ENCODE data around the gene NAALADL2. TPM values are rescaled to one million over a fixed set of nuclear protein-coding genes. Genes with fewer than 3 reads are reported as not detected.

Gene NAALADL2
- total RNA-seq, 1 experiment from 2014 or later: 1.6 TPM

DNA sequence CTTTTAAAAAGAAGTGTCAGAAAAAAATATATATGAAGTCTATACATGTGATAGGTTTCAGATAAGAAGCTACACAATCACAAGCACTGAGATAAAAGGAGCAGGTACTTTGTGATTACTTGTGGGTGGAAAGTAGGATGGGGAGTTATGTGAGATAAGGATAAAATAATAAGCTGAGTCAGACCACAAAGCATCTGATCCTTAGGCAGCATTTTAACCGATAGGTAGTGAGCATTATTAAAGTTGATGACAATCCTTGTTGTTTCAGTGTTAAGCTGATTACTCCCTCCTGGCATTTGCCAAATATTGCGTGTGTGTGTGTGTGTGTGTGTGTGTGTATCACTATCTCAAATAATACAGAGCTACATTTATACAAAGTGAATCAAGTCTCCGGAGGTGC is 483.1 kb downstream of the NAALADL2 start:
- H2AFZ ChIP-seq (ENCODE audit: low read length): no peak overlapping the region
- Mint-ChIP-seq H3K27ac (no peak overlapping the region), H3K4me3 (no peak overlapping the region), H3K9me3 (no peaks in the 10 kb centered on the region), H3K4me1 (peaks cover 12 to 18% of the 10 kb centered on the region in 2 experiments), H3K36me3 (ENCODE audit: insufficient read depth in 1 of 3, low read depth in 3 of 3) (no peaks in the 10 kb centered on the region), H3K27me3 (ENCODE audit: low read depth) (no peaks in the 10 kb centered on the region)
- H4K91ac ChIP-seq (ENCODE audit: insufficient read length, low read depth, low read length): no peak overlapping the region
- H3K27me3 ChIP-seq (ENCODE audit: insufficient read depth, low read length): no peaks in the 10 kb centered on the region
- no peak overlapping the region for H2BK12ac ChIP-seq (ENCODE audit: insufficient read length, low read depth, low read length)
- H4K8ac ChIP-seq (replicated peaks; ENCODE audit: insufficient read length, low read depth, low read length): no peak overlapping the region
- TF ChIP-seq, protein P1, sequence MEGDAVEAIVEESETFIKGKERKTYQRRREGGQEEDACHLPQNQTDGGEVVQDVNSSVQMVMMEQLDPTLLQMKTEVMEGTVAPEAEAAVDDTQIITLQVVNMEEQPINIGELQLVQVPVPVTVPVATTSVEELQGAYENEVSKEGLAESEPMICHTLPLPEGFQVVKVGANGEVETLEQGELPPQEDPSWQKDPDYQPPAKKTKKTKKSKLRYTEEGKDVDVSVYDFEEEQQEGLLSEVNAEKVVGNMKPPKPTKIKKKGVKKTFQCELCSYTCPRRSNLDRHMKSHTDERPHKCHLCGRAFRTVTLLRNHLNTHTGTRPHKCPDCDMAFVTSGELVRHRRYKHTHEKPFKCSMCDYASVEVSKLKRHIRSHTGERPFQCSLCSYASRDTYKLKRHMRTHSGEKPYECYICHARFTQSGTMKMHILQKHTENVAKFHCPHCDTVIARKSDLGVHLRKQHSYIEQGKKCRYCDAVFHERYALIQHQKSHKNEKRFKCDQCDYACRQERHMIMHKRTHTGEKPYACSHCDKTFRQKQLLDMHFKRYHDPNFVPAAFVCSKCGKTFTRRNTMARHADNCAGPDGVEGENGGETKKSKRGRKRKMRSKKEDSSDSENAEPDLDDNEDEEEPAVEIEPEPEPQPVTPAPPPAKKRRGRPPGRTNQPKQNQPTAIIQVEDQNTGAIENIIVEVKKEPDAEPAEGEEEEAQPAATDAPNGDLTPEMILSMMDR (conservative IDR thresholded peaks at IDR 0.05): no peak
- H3K14ac ChIP-seq (ENCODE audit: insufficient read depth, low read length): no peak overlapping the region
- H3K79me1 ChIP-seq (ENCODE audit: insufficient read depth, low read depth, low read length, poor library complexity, severe bottlenecking): no peaks in the 10 kb centered on the region
- H4K20me1 ChIP-seq (ENCODE audit: control insufficient read depth, insufficient read depth, insufficient read length): no peaks in the 10 kb centered on the region
- H3K23me2 ChIP-seq (ENCODE audit: insufficient read length, low read depth, low read length, poor library complexity, severe bottlenecking): no peaks in the 10 kb centered on the region
- H2BK20ac ChIP-seq (ENCODE audit: low read depth, low read length, poor library complexity, severe bottlenecking): no peak overlapping the region
- H3K56ac ChIP-seq (ENCODE audit: insufficient read length, low read depth, low read length): no peak overlapping the region
- no CpG with 5 or more reads among the region's 3 CpGs for WGBS (ENCODE audit: extremely low coverage, insufficient read length, low lambda C conversion rate)
- no peak overlapping the region for H3K27ac ChIP-seq (ENCODE audit: insufficient read length, low read depth, low read length)
- no peak overlapping the region for H4K5ac ChIP-seq (ENCODE audit: insufficient read length, low read depth, low read length)
- no peaks in the 10 kb centered on the region for H3K9me3 ChIP-seq (ENCODE audit: control insufficient read depth, low read depth, low read length)
- no peak overlapping the region for H3K9ac ChIP-seq (ENCODE audit: extremely low read depth, insufficient read length, low read length)
- no peak overlapping the region for H2AK5ac ChIP-seq (ENCODE audit: insufficient read length, low read length)
- H3K23ac ChIP-seq (ENCODE audit: insufficient read length, low read depth, low read length): no peak overlapping the region
- no peak overlapping the region for H3K4ac ChIP-seq (ENCODE audit: low read depth, low read length)
- H2BK5ac ChIP-seq (ENCODE audit: insufficient read length, low read length): no peak overlapping the region
- no peak overlapping the region for H3K4me2 ChIP-seq (ENCODE audit: insufficient read depth, insufficient read length, low read length)
- H3T11ph ChIP-seq (ENCODE audit: low read length): no peak overlapping the region
- H3K18ac ChIP-seq (ENCODE audit: insufficient read length, low read depth, low read length): no peak overlapping the region
- H2BK120ac ChIP-seq (ENCODE audit: low read depth, low read length, poor library complexity, severe bottlenecking): no peak overlapping the region
- DNase-seq: no peak
- no peaks in the 10 kb centered on the region for H3K4me1 ChIP-seq (ENCODE audit: insufficient read depth, low read length)
- no peak overlapping the region for H2BK15ac ChIP-seq (ENCODE audit: low read depth, low read length)
- H3K79me2 ChIP-seq (ENCODE audit: insufficient read depth, low read length): no peaks in the 10 kb centered on the region

Measured in H9 (cell line).